PC-3 (cell line): ENCODE data around the gene CTNND1. TPM values are rescaled to one million over a fixed set of nuclear protein-coding genes. Genes with fewer than 3 reads are reported as not detected.

ENCODE experiments used
- ATAC-seq: fragments of 200-7000 bp; cut with Tn5 transposase; 2 replicates; pipeline ENCODE4 v1.9.1; 2020; ENCODE audit warnings: mild to moderate bottlenecking, moderate library complexity
- Bru-seq: library from RNA; stranded (reverse); fragments of 400-500 nt; gene quantifications from one replicate; lab custom pipeline; 2021; lab: Mats Ljungman, UMichigan
- BruChase-seq, 2 experiments: library from RNA; stranded (reverse); fragments of 400-500 nt; gene quantifications; one replicate each; lab custom pipeline; 2021; lab: Mats Ljungman, UMichigan
- BruUV-seq: library from RNA; stranded (reverse); fragments of 400-500 nt; replicated peaks from 2 replicates; lab custom pipeline; 2021; lab: Mats Ljungman, UMichigan
- CTCF ChIA-PET: fragments of 300-600 bp; sonication (Branson Sonifier 250); formaldehyde crosslinking; loops from one replicate; lab custom pipeline; 2022; ENCODE audit warnings: antibody characterized with exemption; lab: Charles Lee
- POLR2A ChIA-PET: fragments of 300-600 bp; sonication (Branson Sonifier 250); formaldehyde crosslinking; loops from one replicate; lab custom pipeline; 2022; ENCODE audit warnings: antibody characterized with exemption; ENCODE audit not compliant: unreplicated experiment; lab: Charles Lee
- DNase-seq: peaks from one replicate; pipeline ENCODE4 v3.0.0-alpha.2; 2015
- H2AFZ ChIP-seq: fragments of 300-600 bp; sonication (generic); 2 replicates; pipeline ENCODE4 v1.6.0; 2016; ENCODE audit warnings: antibody characterized with exemption, low read length
- H3F3A ChIP-seq: fragments of 300-600 bp; sonication (generic); one replicate; pipeline ENCODE4 v1.6.0; 2017; ENCODE audit warnings: antibody characterized with exemption, low read length, control low read depth, mild to moderate bottlenecking; ENCODE audit not compliant: unreplicated experiment
- H3K27ac ChIP-seq: fragments of 300-600 bp; sonication (generic); 2 replicates; pipeline ENCODE4 v1.5.1; 2016; ENCODE audit warnings: mild to moderate bottlenecking, low read length
- H3K27me3 ChIP-seq: fragments of 300-600 bp; sonication (generic); 2 replicates; pipeline ENCODE4 v1.6.1; 2016; ENCODE audit warnings: low read length, mixed read lengths
- H3K36me3 ChIP-seq: fragments of 300-600 bp; sonication (generic); 2 replicates; pipeline ENCODE4 v1.6.1; 2016; ENCODE audit warnings: low read depth, mixed run types, low read length, mixed read lengths
- H3K4me1 ChIP-seq: fragments of 300-600 bp; sonication (generic); 2 replicates; pipeline ENCODE4 v1.5.1; 2016; ENCODE audit warnings: low read length; ENCODE audit not compliant: insufficient read depth
- H3K4me2 ChIP-seq: fragments of 300-600 bp; sonication (generic); 2 replicates; pipeline ENCODE4 v1.6.0; 2016; ENCODE audit warnings: low read length
- H3K4me3 ChIP-seq: fragments of 300-600 bp; sonication (generic); 2 replicates; pipeline ENCODE4 v1.5.1; 2016; ENCODE audit warnings: mild to moderate bottlenecking, low read length, mixed read lengths
- H3K79me2 ChIP-seq: fragments of 300-600 bp; sonication (generic); 2 replicates; pipeline ENCODE4 v1.6.1; 2017; ENCODE audit warnings: low read length, mixed read lengths
- H3K9ac ChIP-seq: fragments of 300-600 bp; sonication (generic); 2 replicates; pipeline ENCODE4 v1.6.0; 2016; ENCODE audit warnings: mild to moderate bottlenecking, low read length
- H3K9me2 ChIP-seq: fragments of 300-600 bp; sonication (generic); replicated peaks from 2 replicates; pipeline ENCODE4 v1.6.1; 2016; ENCODE audit warnings: mixed run types, low read length, mixed read lengths
- H3K9me3 ChIP-seq: fragments of 300-600 bp; sonication (generic); 2 replicates; pipeline ENCODE4 v1.6.1; 2016; ENCODE audit warnings: low read length, mixed read lengths
- H4K20me1 ChIP-seq: fragments of 300-600 bp; sonication (generic); 2 replicates; pipeline ENCODE4 v1.6.1; 2016; ENCODE audit warnings: low read length, mixed read lengths
- EZH2 ChIP-seq: fragments of 300-600 bp; sonication (generic); IDR thresholded peaks from one replicate; pipeline ENCODE4 v1.6.1; 2017; ENCODE audit warnings: antibody characterized with exemption, mild to moderate bottlenecking, low read length; ENCODE audit not compliant: unreplicated experiment
- EZH2phosphoT487 ChIP-seq: fragments of 300-600 bp; sonication (generic); IDR thresholded peaks from 2 replicates; pipeline ENCODE4 v1.6.1; 2018; ENCODE audit warnings: mild to moderate bottlenecking, antibody characterized with exemption, low read length, borderline replicate concordance
- intact Hi-C: fragments of 100-400 bp; cut with micrococcal nuclease; formaldehyde crosslinking; loops from 2 replicates; pipeline ENCODE4 v1.9.0; 2023
- long read RNA-seq: library from polyadenylated mRNA; unstranded; transcript quantifications from one replicate; pipeline ENCODE4 v2.0.0, GENCODE V29; 2021; ENCODE audit not compliant: unreplicated experiment
- total RNA-seq: library from RNA; depleted of rRNA; stranded (reverse); fragments of >200 nt; gene quantifications from 2 replicates; pipeline ENCODE4 v1.2.3, GENCODE V29; 2014; rRNA removed
- TF ChIP-seq, protein P1 (sequence below): fragments of 300-600 bp; sonication (generic); conservative IDR thresholded peaks from 2 replicates; pipeline ENCODE4 v1.5.1; 2017; ENCODE audit warnings: antibody characterized with exemption, low read depth, mild to moderate bottlenecking, low read length

CTNND1 gene
- total RNA-seq (117 and 121 TPM in 2 replicates), Bru-seq, nascent RNA (percentile 96 among the genes with signal in this experiment), BruChase-seq, experiment 1, labeled RNA remaining after a 6-hour chase (percentile 99 among the genes with signal in this experiment), BruChase-seq, experiment 2, labeled RNA remaining after a 2-hour chase (percentile 99 among the genes with signal in this experiment)
- long read RNA-seq, full-length matches to known transcripts, result 81 of 183 reads
- long read RNA-seq, partial matches to known transcripts, result 25 of 183 reads
- long read RNA-seq, other reads (novel, unspliced or antisense), result 77 of 183 reads

DNA sequence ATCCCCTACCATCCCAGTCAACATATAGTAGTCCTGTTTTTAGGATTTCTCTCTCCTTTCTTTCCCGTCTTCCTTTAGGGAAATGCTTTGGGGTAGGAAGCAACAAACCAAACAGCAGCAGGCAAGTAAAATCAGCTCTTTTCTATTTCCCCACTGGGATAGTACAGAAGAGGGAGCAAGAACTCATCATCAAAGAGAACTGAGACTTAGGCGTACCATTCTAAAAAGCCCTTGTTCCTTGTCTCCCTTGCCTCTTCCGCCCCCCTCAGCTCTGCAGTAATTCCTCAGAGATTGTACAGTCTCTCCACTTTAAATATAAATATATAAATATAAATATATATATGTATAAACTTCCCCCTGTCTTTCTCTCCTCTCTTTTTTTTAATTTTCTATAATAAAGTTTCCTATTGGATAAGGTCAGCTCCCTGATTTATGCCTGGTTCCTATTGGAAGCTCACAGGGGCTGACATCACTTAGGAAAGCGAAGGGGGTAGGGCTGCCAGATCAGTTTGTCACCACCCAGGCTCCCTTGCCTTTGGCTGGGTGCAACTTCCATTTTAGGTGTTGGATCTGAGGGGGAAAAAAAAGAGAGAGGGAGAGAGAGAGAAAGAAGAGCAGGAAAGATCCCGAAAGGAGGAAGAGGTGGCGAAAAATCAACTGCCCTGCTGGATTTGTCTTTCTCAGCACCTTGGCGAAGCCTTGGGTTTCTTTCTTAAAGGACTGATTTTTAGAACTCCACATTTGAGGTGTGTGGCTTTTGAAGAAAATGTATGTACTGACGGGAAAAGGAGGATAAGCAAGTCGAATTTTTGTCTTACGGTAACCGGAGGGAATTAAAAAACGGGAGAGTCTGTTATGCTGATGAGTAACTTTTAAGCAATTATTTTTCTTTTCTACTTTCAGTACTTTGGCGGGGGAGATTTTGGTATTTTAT, at the start of gene CTNND1:
CTNND1 (plus strand) TSS at position 502 of the 934 bp plus-strand sequence. CDS start 29,677 bp downstream, outside the sequence.
- peaks cover 26% of the 10 kb centered on the region for H3K4me1 ChIP-seq
- intact Hi-C loops, result loop anchor here (1.0 to 5.0 kb wide), 5 partner anchors 11 to 751 kb away; no protein-coding TSS in a partner anchor
- H3K36me3 ChIP-seq, result no peaks in the 10 kb centered on the region; the same call in 1 of the 2 replicates
- peak within 1 kb of the TSS; percentile 91 for H3K9ac ChIP-seq
- peaks cover 50% of the 10 kb centered on the region for H3K79me2 ChIP-seq
- peak within 1 kb of the TSS; percentile 84 for H3K27ac ChIP-seq
- no peaks in the 10 kb centered on the region for H3K9me3 ChIP-seq
- H3K4me2 ChIP-seq, result peak within 1 kb of the TSS; percentile 84
- DNase-seq (peak; percentile 98), ATAC-seq (peak; percentile 90)
- H3K4me3 ChIP-seq, result peak within 1 kb of the TSS; percentile 79
- no TSS peak for BruUV-seq
- H3K9me2 ChIP-seq, result no peaks in the 10 kb centered on the region
- peak within 1 kb of the TSS; percentile 96 for H2AFZ ChIP-seq
- H3K27me3 ChIP-seq, result no peaks in the 10 kb centered on the region
- CTCF ChIA-PET, result interaction anchor here (0.5 to 2.1 kb wide), 7 partner anchors 10 to 39 kb away, joined by 3 to 56 read pairs (median 8); partner anchors contain the start of gene BTBD18
- H3F3A ChIP-seq, result no peaks in the 10 kb centered on the region
- H4K20me1 ChIP-seq, result peaks cover 39% of the 10 kb centered on the region
- no peak for TF ChIP-seq EZH2
- TF ChIP-seq, protein P1, sequence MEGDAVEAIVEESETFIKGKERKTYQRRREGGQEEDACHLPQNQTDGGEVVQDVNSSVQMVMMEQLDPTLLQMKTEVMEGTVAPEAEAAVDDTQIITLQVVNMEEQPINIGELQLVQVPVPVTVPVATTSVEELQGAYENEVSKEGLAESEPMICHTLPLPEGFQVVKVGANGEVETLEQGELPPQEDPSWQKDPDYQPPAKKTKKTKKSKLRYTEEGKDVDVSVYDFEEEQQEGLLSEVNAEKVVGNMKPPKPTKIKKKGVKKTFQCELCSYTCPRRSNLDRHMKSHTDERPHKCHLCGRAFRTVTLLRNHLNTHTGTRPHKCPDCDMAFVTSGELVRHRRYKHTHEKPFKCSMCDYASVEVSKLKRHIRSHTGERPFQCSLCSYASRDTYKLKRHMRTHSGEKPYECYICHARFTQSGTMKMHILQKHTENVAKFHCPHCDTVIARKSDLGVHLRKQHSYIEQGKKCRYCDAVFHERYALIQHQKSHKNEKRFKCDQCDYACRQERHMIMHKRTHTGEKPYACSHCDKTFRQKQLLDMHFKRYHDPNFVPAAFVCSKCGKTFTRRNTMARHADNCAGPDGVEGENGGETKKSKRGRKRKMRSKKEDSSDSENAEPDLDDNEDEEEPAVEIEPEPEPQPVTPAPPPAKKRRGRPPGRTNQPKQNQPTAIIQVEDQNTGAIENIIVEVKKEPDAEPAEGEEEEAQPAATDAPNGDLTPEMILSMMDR, result no peak
- no peak for TF ChIP-seq EZH2phosphoT487
- POLR2A ChIA-PET, result interaction anchor here (0.5 to 3.9 kb wide), 11 partner anchors 10 to 632 kb away, joined by 3 to 39 read pairs (median 4); partner anchors contain the start of genes BTBD18, MED19 and SELENOH

DNA sequence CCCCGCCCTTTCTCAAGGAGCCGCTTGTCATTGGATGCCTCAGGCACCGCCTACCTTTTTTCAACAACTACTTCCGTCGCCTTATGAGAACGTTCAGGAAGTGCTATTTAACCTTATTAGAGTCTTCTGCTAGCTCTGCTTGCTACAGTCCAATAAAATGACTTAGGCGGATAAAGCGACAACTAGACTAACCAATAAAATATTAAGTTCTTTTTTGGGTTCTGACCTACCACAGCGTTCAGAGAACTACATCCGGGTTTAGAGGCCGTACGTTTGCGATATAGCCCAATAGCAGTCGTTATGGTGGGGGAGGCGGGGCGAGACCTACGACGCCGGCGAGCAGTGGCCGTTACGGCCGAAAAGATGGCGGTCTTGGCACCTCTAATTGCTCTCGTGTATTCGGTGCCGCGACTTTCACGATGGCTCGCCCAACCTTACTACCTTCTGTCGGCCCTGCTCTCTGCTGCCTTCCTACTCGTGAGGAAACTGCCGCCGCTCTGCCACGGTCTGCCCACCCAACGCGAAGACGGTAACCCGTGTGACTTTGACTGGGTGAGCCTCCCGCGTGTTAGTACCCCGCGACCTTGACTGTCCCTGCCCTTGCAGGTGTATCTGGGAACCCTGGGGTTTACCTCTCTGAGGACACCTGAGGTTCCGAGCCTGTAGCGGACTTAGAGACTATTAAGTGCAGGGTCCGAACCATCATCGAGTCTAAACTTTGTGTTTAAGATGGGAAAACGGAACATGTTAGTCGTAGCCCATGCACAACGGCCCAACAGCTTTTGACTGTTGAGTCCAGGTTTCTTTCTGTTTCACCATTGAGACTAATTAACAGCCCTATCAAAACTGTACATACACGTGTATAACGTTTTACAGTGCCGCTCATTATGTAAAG, 49.1 kb upstream of the CTNND1 start, which contains the start of gene TMX2:
TMX2 (plus strand) TSS at position 338 of the 895 bp plus-strand sequence; CDS start at position 364, 26 bp downstream.
- Histone ChIP-seq H3K4me1 (peaks cover 24% of the 10 kb centered on the region), H3K9ac (peak within 1 kb of the TSS; percentile 96), H3K79me2 (peaks cover 63% of the 10 kb centered on the region), H3K4me2 (peak within 1 kb of the TSS; percentile 98), H3K9me3 (no peaks in the 10 kb centered on the region), H3K36me3 (peaks cover 4% of the 10 kb centered on the region; the same call in 1 of the 2 replicates), H2AFZ (peak within 1 kb of the TSS; percentile 77), H3K9me2 (no peaks in the 10 kb centered on the region), H4K20me1 (peaks cover 13% of the 10 kb centered on the region), H3F3A (no peaks in the 10 kb centered on the region), H3K27ac (peak within 1 kb of the TSS; percentile 75), H3K27me3 (no peaks in the 10 kb centered on the region), H3K4me3 (peak within 1 kb of the TSS; percentile 99)
- ChIA-PET CTCF (interaction anchor here (0.5 to 1.0 kb wide), 2 partner anchors 87 to 88 kb away, joined by 5 read pairs; no protein-coding TSS in a partner anchor), POLR2A (interaction anchor here (0.6 to 1.0 kb wide), 6 partner anchors 13 to 682 kb away, joined by 3 to 38 read pairs (median 4); partner anchors contain the start of gene CTNND1)
- peak; percentile 92 for ATAC-seq
- intact Hi-C loops, result loop anchor here (1.0 kb wide), 7 partner anchors 29 to 866 kb away; partner anchors contain the start of genes CLP1, SELENOH and TIMM10
- TSS peak; percentile 73 for BruUV-seq
- peak; percentile 99 for DNase-seq
- TF ChIP-seq, protein P1, result no peak
